HAP-1 (cell line): ENCODE results near the gene NUDT3.
"Not testable (repeated sequence)": the region's sequence is repeated elsewhere in the genome, so short reads cannot be mapped to it uniquely, and the experiment has no call there.

Source experiments
- DNase-seq, 2 experiments: peaks; one replicate each; pipeline ENCODE4 v3.0.0-alpha.2; 2016 to 2020; ENCODE audit warnings: low spot score in 2 of 2
- H3K27me3 ChIP-seq: fragments of 250-450 bp; sonication (Bioruptor Pico); 2 replicates; pipeline ENCODE4 v1.5.1; 2020; ENCODE audit warnings: low read depth, mild to moderate bottlenecking, moderate library complexity
- H3K36me3 ChIP-seq: fragments of 250-450 bp; sonication (Bioruptor Pico); replicated peaks from 2 replicates; pipeline ENCODE4 v1.5.1; 2020; ENCODE audit warnings: mild to moderate bottlenecking
- H3K4me1 ChIP-seq: fragments of 250-450 bp; sonication (Bioruptor Pico); 2 replicates; pipeline ENCODE4 v1.5.1; 2020; ENCODE audit warnings: mild to moderate bottlenecking
- H3K4me3 ChIP-seq: fragments of 250-450 bp; sonication (Bioruptor Pico); 2 replicates; pipeline ENCODE4 v1.5.1; 2020; ENCODE audit warnings: mild to moderate bottlenecking, moderate library complexity
- H3K9me3 ChIP-seq: fragments of 250-450 bp; sonication (Bioruptor Pico); 2 replicates; pipeline ENCODE4 v1.5.1; 2020; ENCODE audit warnings: mild to moderate bottlenecking, moderate library complexity
- in situ Hi-C: fragments of 300-500 bp; cut with MboI; formaldehyde crosslinking; loops from 3 replicates; pipeline ENCODE4 v1.14.3; 2020; ENCODE audit warnings: low sequenced_read_pairs, inconsistent platforms, mixed read lengths

The NUDT3 gene

DNA sequence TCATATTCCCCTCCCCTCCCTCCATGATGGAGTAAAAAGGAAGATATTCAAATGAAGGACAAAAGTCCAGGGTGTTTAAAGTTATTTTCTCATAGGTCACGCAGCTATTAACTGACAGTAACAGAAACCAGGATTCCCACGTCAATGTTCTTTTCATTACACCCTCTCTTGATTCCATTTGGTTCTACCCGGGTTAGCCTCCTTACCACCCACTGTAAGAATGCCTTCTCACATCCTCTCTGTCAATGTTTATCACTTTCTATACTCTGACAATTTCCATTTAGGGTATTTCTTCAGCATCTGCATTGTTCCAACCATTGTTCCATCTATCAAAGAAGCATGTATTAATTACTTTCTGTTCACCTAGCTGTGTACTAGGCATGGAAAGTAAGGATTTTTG lies 52.1 kb downstream of the NUDT3 start:
- Histone ChIP-seq H3K9me3 (no peaks in the 10 kb centered on the region), H3K27me3 (no peaks in the 10 kb centered on the region), H3K4me3 (no peak overlapping the region), H3K36me3 (peaks cover 4% of the 10 kb centered on the region), H3K4me1 (peaks cover 38% of the 10 kb centered on the region)
- in situ Hi-C loops = no loop called here
- no peak for DNase-seq

DNA sequence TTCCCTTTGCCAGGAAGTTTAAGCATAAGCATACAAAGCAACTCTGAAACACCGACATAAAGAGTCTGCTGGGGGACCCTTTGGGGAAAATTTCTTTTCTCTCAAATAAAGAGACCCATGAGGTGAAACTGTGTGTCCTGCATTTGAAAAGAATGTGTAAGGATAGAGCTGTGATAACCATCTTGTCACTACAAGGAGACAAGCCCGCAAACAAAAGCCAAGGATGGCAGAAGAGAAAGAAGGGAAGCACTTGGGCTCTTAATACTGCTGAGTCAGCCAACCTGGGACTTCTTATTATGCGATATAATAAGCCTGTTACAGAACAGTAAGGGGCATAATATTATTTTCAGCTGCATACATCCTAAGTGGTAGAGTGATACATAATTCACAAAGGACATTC lies 52.5 kb downstream of the NUDT3 start:
- H3K4me3 ChIP-seq = no peak overlapping the region
- peak; percentile 66 to 87 for DNase-seq
- H3K4me1 ChIP-seq = peaks cover 38% of the 10 kb centered on the region
- in situ Hi-C loops = no loop called here
- no peaks in the 10 kb centered on the region for H3K9me3 ChIP-seq
- peaks cover 4% of the 10 kb centered on the region for H3K36me3 ChIP-seq
- no peaks in the 10 kb centered on the region for H3K27me3 ChIP-seq

DNA sequence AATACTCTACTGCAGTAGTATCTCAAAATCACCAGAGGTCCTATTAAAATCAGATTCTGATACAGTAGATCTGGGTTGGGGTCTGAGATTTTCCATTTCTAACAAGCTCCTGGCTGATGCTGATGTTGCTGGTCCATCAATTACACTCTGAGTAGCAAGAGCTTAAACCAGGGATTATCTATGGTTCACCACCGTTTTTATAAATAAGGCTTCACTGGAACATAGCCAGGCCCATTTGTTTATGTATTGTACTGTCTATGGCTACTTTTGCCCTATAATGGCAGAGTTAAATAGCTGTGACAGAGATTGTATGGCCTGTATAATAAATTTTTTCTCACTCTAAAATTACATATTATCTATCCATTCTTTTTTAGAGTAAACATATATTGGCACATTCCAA lies 53.0 kb downstream of the NUDT3 start:
- DNase-seq = peak; percentile 37 to 39
- Histone ChIP-seq H3K36me3 (peaks cover 4% of the 10 kb centered on the region), H3K4me1 (peaks cover 38% of the 10 kb centered on the region), H3K4me3 (no peak overlapping the region), H3K27me3 (no peaks in the 10 kb centered on the region), H3K9me3 (no peaks in the 10 kb centered on the region)
- in situ Hi-C loops = no loop called here

DNA sequence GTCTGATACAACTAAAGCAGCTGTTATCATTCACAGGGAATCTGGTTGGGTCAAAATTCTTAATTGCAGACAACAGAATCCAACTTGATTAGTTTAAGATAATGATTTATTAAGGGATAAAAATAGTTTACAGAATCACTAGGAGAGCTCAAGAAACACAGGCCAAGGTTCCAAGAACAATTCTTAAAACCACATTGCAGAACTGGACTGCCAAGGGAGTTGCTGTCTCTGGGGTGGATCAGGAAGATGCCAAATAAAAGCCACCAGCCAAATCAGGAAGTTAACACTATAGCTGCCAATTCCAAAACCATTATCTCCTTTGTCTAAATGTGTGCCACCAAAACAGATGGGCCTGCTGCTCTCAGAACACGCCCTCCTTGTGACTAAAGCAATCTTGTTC lies 53.7 kb downstream of the NUDT3 start:
- H3K36me3 ChIP-seq = peaks cover 4% of the 10 kb centered on the region
- in situ Hi-C loops = no loop called here
- no peak overlapping the region for H3K4me3 ChIP-seq
- no peak for DNase-seq
- peaks cover 38% of the 10 kb centered on the region for H3K4me1 ChIP-seq
- H3K9me3 ChIP-seq = no peaks in the 10 kb centered on the region
- H3K27me3 ChIP-seq = no peaks in the 10 kb centered on the region

DNA sequence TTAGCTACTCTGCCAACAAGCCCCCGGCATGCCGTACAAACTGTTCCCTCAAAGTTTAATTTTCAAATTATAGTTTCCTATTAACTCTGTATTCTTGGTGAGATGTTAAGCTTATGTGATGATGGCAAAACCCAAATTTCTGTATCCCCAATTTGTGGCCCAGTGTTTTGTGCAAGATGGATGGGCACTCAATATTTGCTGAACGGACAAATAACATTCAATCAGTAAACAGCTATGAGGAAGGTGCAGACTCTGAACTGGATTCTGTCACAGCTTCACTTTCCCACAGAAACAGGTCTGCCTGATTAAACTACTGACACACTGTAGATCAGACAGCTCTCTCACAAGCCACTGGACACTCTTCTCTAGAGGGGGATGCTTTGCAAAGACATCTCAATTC lies 54.1 kb downstream of the NUDT3 start:
- in situ Hi-C loops = no loop called here
- no peak overlapping the region for H3K4me3 ChIP-seq
- no peaks in the 10 kb centered on the region for H3K9me3 ChIP-seq
- H3K4me1 ChIP-seq = peaks cover 41% of the 10 kb centered on the region
- DNase-seq = no peak
- H3K36me3 ChIP-seq = peaks cover 4% of the 10 kb centered on the region
- no peaks in the 10 kb centered on the region for H3K27me3 ChIP-seq

DNA sequence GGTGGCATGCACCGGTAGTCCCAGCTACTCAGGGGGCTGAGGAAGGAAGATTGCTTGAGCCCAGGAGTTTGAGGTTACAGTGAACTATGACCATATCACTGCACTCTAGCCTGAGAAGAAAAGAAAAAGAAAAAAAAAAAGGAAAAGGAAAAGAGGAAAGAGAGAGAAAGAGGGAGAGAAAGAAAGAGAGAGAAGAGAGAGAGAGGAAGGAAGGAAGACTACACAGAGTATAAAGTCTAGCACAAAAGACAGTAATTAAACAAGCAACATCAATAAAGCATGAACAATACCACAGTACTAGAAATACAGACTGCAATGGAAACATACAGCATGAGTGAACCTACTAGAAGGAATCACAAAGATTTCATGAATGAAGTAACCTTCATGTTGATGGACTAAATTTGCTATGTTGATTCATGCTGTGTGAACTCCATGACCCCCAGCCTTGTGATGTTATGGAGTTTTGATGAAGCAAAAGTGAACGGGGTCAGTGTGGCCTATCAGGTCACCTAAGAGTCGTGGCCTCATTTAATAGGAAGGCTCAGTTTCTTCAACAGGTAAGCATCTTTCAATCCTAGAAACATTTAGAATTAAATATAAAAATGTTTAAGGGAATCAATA lies 57.6 kb downstream of the NUDT3 start:
- H3K9me3 ChIP-seq = no peaks in the 10 kb centered on the region
- H3K4me3 ChIP-seq = no peak overlapping the region
- H3K27me3 ChIP-seq = no peaks in the 10 kb centered on the region
- H3K36me3 ChIP-seq = no peaks in the 10 kb centered on the region; the same call in 1 of the 2 replicates
- in situ Hi-C loops = no loop called here
- DNase-seq = no peak
- peaks cover 42% of the 10 kb centered on the region for H3K4me1 ChIP-seq

DNA sequence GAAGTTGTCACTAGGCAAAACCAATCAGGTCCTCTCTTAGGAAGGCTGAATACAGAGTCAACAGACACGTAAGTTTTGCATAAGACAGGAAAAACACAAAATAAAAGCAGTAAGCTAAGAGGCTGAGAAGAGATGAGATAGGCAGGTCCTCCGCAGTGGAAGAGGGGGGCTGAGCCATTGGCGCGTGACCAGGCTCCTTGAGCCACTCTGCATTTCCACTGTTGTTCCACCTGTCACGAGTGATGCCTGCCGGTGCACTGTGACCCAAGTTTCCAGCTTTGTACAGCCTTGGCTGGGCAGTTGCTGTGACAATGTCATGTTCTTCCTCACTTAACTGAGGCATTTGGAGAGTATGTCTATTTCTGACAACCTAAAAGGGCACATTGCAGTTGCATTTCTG lies 58.6 kb downstream of the NUDT3 start:
- H3K4me1 ChIP-seq = peaks cover 32% of the 10 kb centered on the region
- no peaks in the 10 kb centered on the region for H3K9me3 ChIP-seq
- no peak overlapping the region for H3K4me3 ChIP-seq
- in situ Hi-C loops = no loop called here
- H3K36me3 ChIP-seq = no peaks in the 10 kb centered on the region; the same call in 1 of the 2 replicates
- no peak for DNase-seq
- H3K27me3 ChIP-seq = no peaks in the 10 kb centered on the region

DNA sequence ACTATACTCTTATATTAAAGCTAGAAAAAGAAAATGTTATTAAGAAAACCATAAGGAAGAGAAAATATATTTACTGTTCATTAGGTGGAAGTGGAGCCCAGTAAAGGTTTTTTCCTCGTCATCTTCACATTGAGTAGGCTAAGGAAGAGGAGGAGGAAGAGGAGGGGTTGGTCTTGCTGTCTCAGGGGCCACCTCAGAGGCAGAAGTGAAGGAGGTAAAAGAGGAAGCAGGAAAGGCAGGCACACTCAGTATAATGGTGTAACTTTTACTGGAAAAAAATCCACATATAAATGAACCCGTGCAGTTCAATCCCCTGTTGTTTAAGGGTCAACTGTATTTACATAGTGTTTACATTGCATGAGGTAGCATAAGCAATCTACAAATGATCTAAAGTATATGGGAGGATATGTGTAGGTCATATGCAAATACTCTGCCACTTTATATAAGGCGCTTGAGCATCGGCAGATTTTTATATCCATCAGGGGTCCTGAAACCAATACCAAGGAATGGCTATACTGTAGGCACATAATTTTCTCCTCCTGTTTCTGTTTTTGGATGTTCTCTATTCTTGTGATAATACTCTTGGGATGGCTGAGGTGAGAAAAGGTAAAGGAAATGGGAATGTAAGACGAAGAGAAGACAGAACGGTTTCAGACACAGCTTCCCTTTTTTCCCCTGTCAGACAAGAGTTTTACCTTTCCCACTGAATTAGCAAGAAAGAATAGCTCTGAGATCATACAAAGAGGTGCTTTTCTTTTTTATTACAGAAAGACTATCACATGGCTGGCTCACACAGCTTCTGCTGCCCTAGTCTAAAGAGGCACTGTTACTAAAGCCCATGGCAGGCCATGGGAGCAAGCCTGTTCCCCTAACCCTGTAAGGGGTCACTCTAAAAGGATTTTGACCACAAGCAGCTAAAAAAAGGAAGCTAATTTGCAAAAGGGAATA lies 59.9 kb downstream of the NUDT3 start:
- in situ Hi-C loops = no loop called here
- peaks cover 30% of the 10 kb centered on the region for H3K4me1 ChIP-seq
- H3K4me3 ChIP-seq = no peak overlapping the region
- no peaks in the 10 kb centered on the region for H3K27me3 ChIP-seq
- no peak for DNase-seq
- H3K36me3 ChIP-seq = no peaks in the 10 kb centered on the region; the same call in 1 of the 2 replicates
- no peaks in the 10 kb centered on the region for H3K9me3 ChIP-seq

DNA sequence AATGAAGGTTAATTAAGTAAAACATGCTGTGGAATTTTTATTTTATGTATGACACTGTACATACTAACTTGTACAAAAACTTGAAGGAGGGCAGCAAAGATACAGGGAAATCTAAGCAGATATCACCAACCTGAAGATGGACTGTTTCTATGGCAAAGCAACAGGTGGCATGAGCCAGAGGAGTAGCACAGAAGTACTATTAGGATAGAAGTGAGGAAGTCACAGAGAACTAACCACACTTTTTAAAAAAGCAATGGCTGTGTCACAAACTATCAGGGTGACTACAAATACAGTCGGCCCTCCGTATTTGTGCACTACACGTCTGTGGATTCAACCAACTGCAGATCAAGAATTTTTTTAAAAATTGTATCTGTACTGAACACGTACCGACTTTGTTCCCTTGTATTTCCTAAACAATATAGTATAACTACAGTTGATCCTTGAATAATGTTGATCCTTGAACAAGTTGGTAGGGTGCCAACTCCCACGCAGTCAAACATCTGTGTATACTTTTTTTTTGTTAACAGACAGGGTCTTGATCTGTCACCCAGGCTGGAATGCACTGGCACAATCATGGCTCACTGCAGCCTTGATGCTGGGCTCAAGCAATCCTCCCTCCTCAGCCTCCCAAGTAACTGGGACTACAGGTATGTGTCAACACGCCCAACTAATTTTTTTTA lies 61.0 kb downstream of the NUDT3 start:
- Histone ChIP-seq H3K4me3 (no peak overlapping the region), H3K4me1 (peaks cover 22% of the 10 kb centered on the region), H3K36me3 (no peaks in the 10 kb centered on the region; the same call in 1 of the 2 replicates), H3K27me3 (no peaks in the 10 kb centered on the region), H3K9me3 (no peaks in the 10 kb centered on the region)
- DNase-seq = peak in 1 of 2 experiments; percentile 59
- in situ Hi-C loops = no loop called here

DNA sequence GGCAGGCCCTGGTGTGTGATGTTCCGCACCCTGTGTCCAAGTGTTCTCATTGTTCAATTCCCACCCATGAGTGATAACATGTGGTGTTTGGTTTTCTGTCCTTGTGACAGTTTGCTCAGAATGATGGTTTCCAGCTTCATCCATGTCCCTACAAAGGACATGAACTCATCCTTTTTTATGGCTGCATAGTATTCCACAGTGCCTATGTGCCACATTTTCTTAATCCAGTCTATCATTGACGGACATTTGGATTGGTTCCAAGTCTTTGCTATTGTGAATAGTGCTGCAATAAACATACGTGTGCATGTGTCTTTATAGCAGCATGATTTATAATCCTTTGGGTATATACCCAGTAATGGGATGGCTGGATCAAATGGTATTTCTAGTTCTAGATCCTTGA lies 62.7 kb downstream of the NUDT3 start:
- H3K9me3 ChIP-seq, H3K36me3 ChIP-seq, H3K4me3 ChIP-seq, in situ Hi-C loops, DNase-seq, H3K27me3 ChIP-seq: not testable (repeated sequence)
- H3K4me1 ChIP-seq = peaks cover 17% of the 10 kb centered on the region

DNA sequence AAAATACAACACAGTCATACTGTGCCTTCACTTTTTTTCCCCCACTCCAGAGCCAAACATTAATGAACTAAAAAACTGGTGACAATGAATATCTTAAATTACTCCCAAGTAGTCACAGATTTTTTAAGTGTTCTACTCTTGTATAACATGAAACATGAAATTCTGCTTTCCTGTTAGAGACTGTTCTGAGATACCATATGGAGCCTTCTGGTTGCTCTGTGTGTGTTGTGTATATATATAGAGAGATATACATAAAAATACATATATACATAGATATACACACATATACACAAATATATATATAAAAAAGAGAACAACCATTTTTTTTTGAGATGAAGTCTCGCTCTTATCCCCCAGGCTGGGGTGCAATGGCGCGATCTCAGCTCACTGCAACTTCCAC lies 63.5 kb downstream of the NUDT3 start:
- Histone ChIP-seq H3K9me3 (no peaks in the 10 kb centered on the region), H3K4me3 (no peak overlapping the region), H3K4me1 (peaks cover 17% of the 10 kb centered on the region), H3K36me3 (no peaks in the 10 kb centered on the region; the same call in 1 of the 2 replicates), H3K27me3 (no peaks in the 10 kb centered on the region)
- no peak for DNase-seq
- in situ Hi-C loops = no loop called here

DNA sequence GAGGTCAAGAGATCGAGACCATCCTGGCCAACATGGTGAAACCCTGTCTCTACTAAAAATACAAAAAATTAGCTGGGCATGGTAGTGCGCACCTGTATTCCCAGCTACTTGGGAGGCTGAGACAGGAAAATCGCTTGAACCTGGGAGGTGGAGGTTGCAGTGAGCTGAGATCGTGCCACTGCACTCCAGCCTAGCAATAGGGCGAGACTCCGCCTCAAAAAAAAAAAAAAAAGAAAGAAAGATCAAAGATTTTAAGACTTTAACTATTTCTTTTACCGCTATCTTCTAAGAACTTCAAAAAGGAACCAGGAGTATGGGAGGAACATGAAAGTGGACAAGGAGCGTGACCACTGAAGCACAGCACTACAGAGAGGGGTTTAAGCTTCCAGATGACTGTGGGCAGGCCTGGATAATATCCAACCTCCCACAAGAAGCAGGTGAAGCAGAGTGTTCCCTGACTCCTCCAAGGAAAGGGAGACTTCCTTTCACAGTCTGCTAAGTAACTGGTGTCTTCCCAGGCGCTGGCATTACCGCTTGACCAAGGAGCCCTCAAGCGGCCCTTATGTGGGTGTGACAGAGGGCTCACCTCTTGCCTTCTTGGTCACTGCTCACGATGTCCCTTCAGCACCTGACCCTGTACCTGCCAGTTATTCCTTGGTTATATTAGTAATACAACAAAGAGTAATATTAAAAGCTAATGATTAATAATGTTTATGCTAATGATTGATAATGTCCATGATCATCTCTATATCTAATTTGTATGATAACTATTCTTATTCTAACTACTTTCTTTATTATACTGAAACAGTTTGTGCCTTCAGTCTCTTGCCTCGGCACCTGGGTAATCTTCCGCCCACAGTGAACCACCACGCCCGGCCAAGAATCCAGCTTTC lies 64.9 kb downstream of the NUDT3 start:
- H3K9me3 ChIP-seq, H3K36me3 ChIP-seq, H3K4me1 ChIP-seq, H3K27me3 ChIP-seq, in situ Hi-C loops, H3K4me3 ChIP-seq, DNase-seq: not testable (repeated sequence)

DNA sequence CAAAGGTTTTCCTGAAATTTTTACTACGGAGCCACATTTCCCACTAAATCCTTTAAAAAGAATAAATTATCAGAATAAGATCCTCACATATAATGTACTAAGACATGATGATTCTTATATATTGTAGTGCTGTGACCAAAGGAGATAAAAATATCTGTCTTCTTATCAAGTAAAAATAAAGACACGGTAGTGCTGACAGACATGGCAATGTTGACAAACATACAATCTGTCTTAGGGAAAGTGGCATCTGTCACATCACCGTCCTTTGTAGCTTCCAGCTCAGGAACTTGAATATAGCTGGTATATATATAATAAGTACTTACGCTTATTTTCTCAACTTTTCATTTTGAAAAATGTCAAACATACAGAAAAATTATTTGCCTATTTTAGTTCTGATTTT lies 66.8 kb downstream of the NUDT3 start:
- no peak for DNase-seq
- no peaks in the 10 kb centered on the region for H3K4me1 ChIP-seq
- H3K9me3 ChIP-seq = no peaks in the 10 kb centered on the region
- H3K27me3 ChIP-seq = no peaks in the 10 kb centered on the region
- in situ Hi-C loops = no loop called here
- peaks cover 5% of the 10 kb centered on the region for H3K36me3 ChIP-seq
- H3K4me3 ChIP-seq = no peak overlapping the region
